ENCODE results near the gene RELL1. TPM values are rescaled to one million over a fixed set of nuclear protein-coding genes. Genes with fewer than 3 reads are reported as not detected.

Gene RELL1
- total and polyA plus RNA-seq, 2 donors (not counting 1 experiment from before 2014, with no cell fraction given): 0.64 to 3.2 TPM

- TF ChIP-seq EZH2 (IDR thresholded peaks at IDR 0.05; ENCODE audit: borderline replicate concordance, insufficient read depth, low read depth, low read length, poor library complexity, severe bottlenecking): no peak
- TF ChIP-seq, protein P1, sequence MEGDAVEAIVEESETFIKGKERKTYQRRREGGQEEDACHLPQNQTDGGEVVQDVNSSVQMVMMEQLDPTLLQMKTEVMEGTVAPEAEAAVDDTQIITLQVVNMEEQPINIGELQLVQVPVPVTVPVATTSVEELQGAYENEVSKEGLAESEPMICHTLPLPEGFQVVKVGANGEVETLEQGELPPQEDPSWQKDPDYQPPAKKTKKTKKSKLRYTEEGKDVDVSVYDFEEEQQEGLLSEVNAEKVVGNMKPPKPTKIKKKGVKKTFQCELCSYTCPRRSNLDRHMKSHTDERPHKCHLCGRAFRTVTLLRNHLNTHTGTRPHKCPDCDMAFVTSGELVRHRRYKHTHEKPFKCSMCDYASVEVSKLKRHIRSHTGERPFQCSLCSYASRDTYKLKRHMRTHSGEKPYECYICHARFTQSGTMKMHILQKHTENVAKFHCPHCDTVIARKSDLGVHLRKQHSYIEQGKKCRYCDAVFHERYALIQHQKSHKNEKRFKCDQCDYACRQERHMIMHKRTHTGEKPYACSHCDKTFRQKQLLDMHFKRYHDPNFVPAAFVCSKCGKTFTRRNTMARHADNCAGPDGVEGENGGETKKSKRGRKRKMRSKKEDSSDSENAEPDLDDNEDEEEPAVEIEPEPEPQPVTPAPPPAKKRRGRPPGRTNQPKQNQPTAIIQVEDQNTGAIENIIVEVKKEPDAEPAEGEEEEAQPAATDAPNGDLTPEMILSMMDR (IDR thresholded peaks at IDR 0.05): no peak
- Mint-ChIP-seq H3K4me3 (peak overlapping the region; percentile 92), H3K9me3 (ENCODE audit: insufficient read depth) (peaks cover 3% of the 10 kb centered on the region), H3K27ac (no peak overlapping the region), H3K27me3 (peaks cover 15% of the 10 kb centered on the region), H3K4me1 (peaks cover 28% of the 10 kb centered on the region)
- Histone ChIP-seq H3K4me3 (ENCODE audit: control extremely low read depth in 1 of 5, extremely low read depth in 1 of 5, insufficient read depth in 1 of 5, low read depth in 2 of 5, low read length in 4 of 5) (no peak overlapping the region), H3K9me3 (ENCODE audit: control extremely low read depth in 1 of 3, control insufficient read depth in 2 of 3, insufficient read depth in 1 of 3, low read length in 2 of 3) (no peaks in the 10 kb centered on the region), H3K27ac (ENCODE audit: low read length in 2 of 2) (no peak overlapping the region), H3K4me2 (replicated peaks; ENCODE audit: low read depth, low read length, poor library complexity, severe bottlenecking) (no peak overlapping the region), H3K79me2 (ENCODE audit: control insufficient read depth, insufficient read depth, low read length) (no peaks in the 10 kb centered on the region), H3K36me3 (replicated peaks in 1 of 2; ENCODE audit: control extremely low read depth in 1 of 2, control insufficient read depth in 1 of 2, extremely low read depth in 1 of 2, insufficient read depth in 2 of 2, low read length in 1 of 2) (no peaks in the 10 kb centered on the region), H2AFZ (ENCODE audit: insufficient read depth, low read depth, low read length, poor library complexity, severe bottlenecking) (no peak overlapping the region), H4K20me1 (ENCODE audit: control insufficient read depth, insufficient read depth, low read length, poor library complexity, severe bottlenecking) (peaks cover 6% of the 10 kb centered on the region), H3K4me1 (ENCODE audit: control insufficient read depth in 2 of 2, insufficient read depth in 2 of 2, low read length in 2 of 2) (peaks cover 26 to 28% of the 10 kb centered on the region in 2 donors), H3K27me3 (replicated peaks in 1 of 4; ENCODE audit: control extremely low read depth in 1 of 4, control insufficient read depth in 3 of 4, insufficient read depth in 4 of 4, low read length in 3 of 4) (peaks cover 0 to 12% (median 4%) of the 10 kb centered on the region in 4 experiments), H3K9ac (ENCODE audit: low read length) (no peak overlapping the region)
- ChIA-PET CTCF (interaction anchor here (0.6 to 0.8 kb wide), 2 partner anchors 12 to 86 kb away, joined by 3 to 5 read pairs; no protein-coding TSS in a partner anchor), POLR2A (no interaction called here)
- ATAC-seq (ENCODE audit: low read depth): no peak
- WGBS (ENCODE audit: insufficient coverage): 100% methylated on average over 3 of the region's 9 CpGs
- DNase-seq: no peak
- intact Hi-C loops (cut with micrococcal nuclease): loop anchor here (5.0 to 10.0 kb wide), 7 partner anchors 60 to 1443 kb away; partner anchors contain the start of genes ARAP2 and KLF3
Measured at GRCh38 chr4:37687681-37688080, 1.5 kb upstream of the RELL1 start.

DNA sequence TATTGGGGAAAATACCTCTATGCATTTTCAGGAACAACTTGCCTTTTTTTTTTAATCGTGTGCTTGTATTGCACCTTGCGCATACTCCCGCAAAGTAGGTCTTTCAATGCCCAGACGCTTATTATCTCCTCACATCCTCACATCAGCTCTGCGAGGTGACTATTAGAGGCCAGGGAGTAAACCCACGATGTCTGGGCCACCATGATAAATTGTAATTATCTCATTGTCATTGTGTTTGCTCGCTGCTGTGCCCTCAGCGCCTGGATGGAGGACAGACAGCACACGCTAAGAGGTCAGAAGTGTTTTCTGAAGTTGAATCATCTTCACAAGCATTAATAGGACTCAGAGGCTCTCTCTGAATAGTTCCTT, 1.0 kb upstream of the RELL1 start:
- CTCF ChIA-PET: interaction anchor here (0.6 kb wide), 1 partner anchor 85 kb away, joined by 5 read pairs; no protein-coding TSS in a partner anchor
- no peak for ATAC-seq (ENCODE audit: low read depth)
- TF ChIP-seq EZH2 (IDR thresholded peaks at IDR 0.05; ENCODE audit: borderline replicate concordance, insufficient read depth, low read depth, low read length, poor library complexity, severe bottlenecking): no peak
- TF ChIP-seq, protein P1 (IDR thresholded peaks at IDR 0.05): no peak
- peak overlapping the region; percentile 94 for H2AFZ ChIP-seq (ENCODE audit: insufficient read depth, low read depth, low read length, poor library complexity, severe bottlenecking)
- peaks cover 31% of the 10 kb centered on the region for H3K4me1 Mint-ChIP-seq
- no peaks in the 10 kb centered on the region for H3K9me3 ChIP-seq (ENCODE audit: control extremely low read depth in 1 of 3, control insufficient read depth in 2 of 3, insufficient read depth in 1 of 3, low read length in 2 of 3)
- POLR2A ChIA-PET: no interaction called here
- WGBS (ENCODE audit: insufficient coverage): 70% methylated on average over 5 of the region's 9 CpGs
- peak overlapping the region; percentile 82 for H3K9ac ChIP-seq (ENCODE audit: low read length)
- DNase-seq: no peak
- peaks cover 6% of the 10 kb centered on the region for H4K20me1 ChIP-seq (ENCODE audit: control insufficient read depth, insufficient read depth, low read length, poor library complexity, severe bottlenecking)
- no peaks in the 10 kb centered on the region for H3K79me2 ChIP-seq (ENCODE audit: control insufficient read depth, insufficient read depth, low read length)
- H3K4me1 ChIP-seq (ENCODE audit: control insufficient read depth in 2 of 2, insufficient read depth in 2 of 2, low read length in 2 of 2): peaks cover 31% of the 10 kb centered on the region in 2 donors
- peaks cover 12% of the 10 kb centered on the region for H3K27me3 Mint-ChIP-seq
- no peaks in the 10 kb centered on the region for H3K36me3 ChIP-seq (replicated peaks in 1 of 2; ENCODE audit: control extremely low read depth in 1 of 2, control insufficient read depth in 1 of 2, extremely low read depth in 1 of 2, insufficient read depth in 2 of 2, low read length in 1 of 2)
- intact Hi-C loops (cut with micrococcal nuclease): loop anchor here (5.0 to 10.0 kb wide), 7 partner anchors 60 to 1442 kb away; partner anchors contain the start of genes ARAP2 and KLF3
- H3K27ac Mint-ChIP-seq: no peak overlapping the region
- H3K4me3 Mint-ChIP-seq: peak overlapping the region; percentile 92
- H3K27me3 ChIP-seq (replicated peaks in 1 of 4; ENCODE audit: control extremely low read depth in 1 of 4, control insufficient read depth in 3 of 4, insufficient read depth in 4 of 4, low read length in 3 of 4): peaks cover 0 to 12% (median 4%) of the 10 kb centered on the region in 4 experiments
- H3K4me2 ChIP-seq (replicated peaks; ENCODE audit: low read depth, low read length, poor library complexity, severe bottlenecking): peak overlapping the region; percentile 99
- peak overlapping the region; percentile 42 to 84 (median 78) for H3K4me3 ChIP-seq (ENCODE audit: control extremely low read depth in 1 of 5, extremely low read depth in 1 of 5, insufficient read depth in 1 of 5, low read depth in 2 of 5, low read length in 4 of 5)
- no peaks in the 10 kb centered on the region for H3K9me3 Mint-ChIP-seq (ENCODE audit: insufficient read depth)
- H3K27ac ChIP-seq (ENCODE audit: low read length in 2 of 2): no peak overlapping the region

Data from B cell (primary cell).